Measurements from ENCODE around the gene EEPD1.
"Not testable (repeated sequence)": the region's sequence is repeated elsewhere in the genome, so short reads cannot be mapped to it uniquely, and the experiment has no call there.

Gene EEPD1

GRCh38 chr7:36249091-36249490 lies 96.0 kb downstream of the EEPD1 start:
- DNase-seq (ENCODE audit: low read depth in 4 of 4, low spot score in 1 of 4): no peak

- DNase-seq (ENCODE audit: low read depth in 4 of 4, low spot score in 1 of 4): no peak
Measured at GRCh38 chr7:36253699-36254098, 100.6 kb downstream of the EEPD1 start.

GRCh38 chr7:36258510-36259259 lies 105.6 kb downstream of the EEPD1 start:
- DNase-seq (ENCODE audit: low read depth in 4 of 4, low spot score in 1 of 4): not testable (repeated sequence)

GRCh38 chr7:36260481-36260880 lies 107.4 kb downstream of the EEPD1 start:
- no peak for DNase-seq (ENCODE audit: low read depth in 4 of 4, low spot score in 1 of 4)

- no peak for DNase-seq (ENCODE audit: low read depth in 4 of 4, low spot score in 1 of 4)
Measured at GRCh38 chr7:36261019-36261754, 108.1 kb downstream of the EEPD1 start.

- no peak for DNase-seq (ENCODE audit: low read depth in 4 of 4, low spot score in 1 of 4)
Measured at GRCh38 chr7:36262309-36263094, 109.4 kb downstream of the EEPD1 start.

- no peak for DNase-seq (ENCODE audit: low read depth in 4 of 4, low spot score in 1 of 4)
Measured at GRCh38 chr7:36263095-36263484, 110.0 kb downstream of the EEPD1 start.

GRCh38 chr7:36264123-36264801 lies 111.2 kb downstream of the EEPD1 start:
- no peak for DNase-seq (ENCODE audit: low read depth in 4 of 4, low spot score in 1 of 4)

GRCh38 chr7:36264913-36265516 lies 112.0 kb downstream of the EEPD1 start:
- DNase-seq (ENCODE audit: low read depth in 4 of 4, low spot score in 1 of 4): no peak

- DNase-seq (ENCODE audit: low read depth in 4 of 4, low spot score in 1 of 4): no peak
Measured at GRCh38 chr7:36265680-36266079, 112.6 kb downstream of the EEPD1 start.

GRCh38 chr7:36266190-36266589 lies 113.1 kb downstream of the EEPD1 start:
- no peak for DNase-seq (ENCODE audit: low read depth in 4 of 4, low spot score in 1 of 4)

- DNase-seq (ENCODE audit: low read depth in 4 of 4, low spot score in 1 of 4): no peak
Measured at GRCh38 chr7:36266683-36267082, 113.6 kb downstream of the EEPD1 start.

GRCh38 chr7:36272211-36272566 lies 119.1 kb downstream of the EEPD1 start:
- no peak for DNase-seq (ENCODE audit: low read depth in 4 of 4, low spot score in 1 of 4)

- DNase-seq (ENCODE audit: low read depth in 4 of 4, low spot score in 1 of 4): no peak
Measured at GRCh38 chr7:36272567-36273269, 119.7 kb downstream of the EEPD1 start.

GRCh38 chr7:36273836-36274235 lies 120.8 kb downstream of the EEPD1 start:
- no peak for DNase-seq (ENCODE audit: low read depth in 4 of 4, low spot score in 1 of 4)

GRCh38 chr7:36275735-36276284 lies 122.8 kb downstream of the EEPD1 start:
- no peak for DNase-seq (ENCODE audit: low read depth in 4 of 4, low spot score in 1 of 4)

- DNase-seq (ENCODE audit: low read depth in 4 of 4, low spot score in 1 of 4): no peak
Measured at GRCh38 chr7:36276428-36277248, 123.6 kb downstream of the EEPD1 start.

- DNase-seq (ENCODE audit: low read depth in 4 of 4, low spot score in 1 of 4): no peak
Measured at GRCh38 chr7:36277249-36277542, 124.1 kb downstream of the EEPD1 start.

GRCh38 chr7:36278069-36278619 lies 125.1 kb downstream of the EEPD1 start:
- DNase-seq (ENCODE audit: low read depth in 4 of 4, low spot score in 1 of 4): no peak

All from stimulated activated CD4-positive, alpha-beta T cell treated with anti-CD3 and anti-CD28 coated beads, Interleukin-1b, Interleukin-23, amount 100 ng/mL, for 24 hours (primary cell).